HG02884 (cell line): Measurements from ENCODE around the gene CLRN3.

Experiments
- ATAC-seq: cut with Tn5 transposase; IDR thresholded peaks from one replicate; pipeline ENCODE4 v1.9.1; 2021; ENCODE audit warnings: mild to moderate bottlenecking, moderate library complexity; ENCODE audit not compliant: unreplicated experiment

The CLRN3 gene

DNA sequence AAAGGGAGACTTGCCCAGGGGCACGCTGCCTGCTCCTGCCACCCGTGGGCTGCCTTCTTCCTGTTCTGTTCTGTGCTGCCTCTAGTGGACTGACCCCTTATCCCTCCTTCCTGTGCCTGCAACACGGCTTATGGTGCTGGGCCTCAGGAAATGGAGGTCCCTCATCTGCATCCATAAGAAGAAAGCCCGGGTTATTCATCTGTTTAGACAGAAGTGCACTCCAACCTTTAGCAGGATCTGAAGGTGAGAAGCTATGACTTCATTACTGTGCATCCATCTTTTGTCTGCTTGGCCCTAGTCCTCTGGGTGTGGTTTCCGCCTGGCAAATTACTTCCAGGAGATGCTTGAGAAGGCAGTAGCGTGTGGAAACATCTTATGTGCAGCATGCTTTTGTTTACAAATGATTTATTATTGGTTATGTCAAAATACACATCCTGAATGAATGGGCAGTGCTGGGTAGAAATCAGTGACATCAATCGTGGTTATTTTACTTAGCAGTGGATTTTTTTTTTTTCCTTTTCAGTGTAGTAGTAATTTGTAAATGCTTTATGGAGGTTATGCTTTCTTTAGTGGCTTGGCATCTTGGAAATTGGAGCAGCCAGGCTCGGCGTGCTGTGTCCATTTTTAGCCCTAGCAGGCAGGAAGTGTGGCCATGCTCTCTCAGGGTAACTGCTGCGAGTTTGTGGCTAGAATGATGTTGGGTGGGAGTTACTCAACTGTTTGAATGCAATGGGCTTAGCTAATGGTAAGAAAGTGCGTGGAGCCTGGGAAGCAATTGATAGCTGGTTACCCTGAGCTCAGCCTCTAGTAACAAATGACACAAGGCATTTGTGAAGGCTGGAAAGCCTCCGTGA is 26.9 kb upstream of the CLRN3 start:
- ATAC-seq: no peak

DNA sequence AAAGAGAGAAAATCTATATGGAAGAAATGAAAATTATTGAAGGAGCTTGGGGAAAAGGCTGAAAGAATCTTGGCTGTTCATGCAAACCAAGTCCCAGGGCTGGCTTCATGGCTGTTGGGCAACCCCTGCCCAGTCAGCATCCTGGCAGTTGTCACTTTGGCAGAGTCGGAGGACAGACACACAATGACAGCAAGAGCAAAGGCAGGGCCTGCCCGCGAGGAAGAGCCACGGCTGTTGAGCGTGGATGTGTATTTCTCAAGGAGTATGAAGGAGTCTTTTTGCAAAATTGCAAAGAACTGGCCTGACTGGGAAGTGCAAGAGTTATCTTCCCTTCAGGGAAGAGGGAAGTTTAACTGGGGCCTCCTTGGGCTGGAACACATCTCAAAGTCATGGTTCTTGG is 25.8 kb upstream of the CLRN3 start:
- no peak for ATAC-seq

DNA sequence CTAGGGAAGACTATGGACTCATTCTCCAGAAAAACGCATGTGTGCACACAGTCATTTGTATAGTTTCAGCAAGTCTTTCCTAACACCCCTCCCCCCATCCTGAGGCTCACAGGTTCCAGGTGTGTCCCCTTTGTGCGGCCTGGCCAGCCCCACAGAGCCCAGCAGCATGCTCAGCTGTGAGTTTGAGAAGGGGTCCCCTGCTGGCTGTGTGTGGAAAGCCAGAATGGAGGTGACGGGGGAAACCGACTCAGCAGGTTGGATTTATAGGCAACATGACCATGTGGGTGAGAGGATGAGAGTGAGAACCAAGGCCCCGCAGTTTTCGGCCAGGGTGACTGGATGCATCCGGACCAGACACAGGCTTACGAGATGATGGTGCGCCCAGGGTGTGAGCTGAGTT is 24.1 kb upstream of the CLRN3 start:
- no peak for ATAC-seq

DNA sequence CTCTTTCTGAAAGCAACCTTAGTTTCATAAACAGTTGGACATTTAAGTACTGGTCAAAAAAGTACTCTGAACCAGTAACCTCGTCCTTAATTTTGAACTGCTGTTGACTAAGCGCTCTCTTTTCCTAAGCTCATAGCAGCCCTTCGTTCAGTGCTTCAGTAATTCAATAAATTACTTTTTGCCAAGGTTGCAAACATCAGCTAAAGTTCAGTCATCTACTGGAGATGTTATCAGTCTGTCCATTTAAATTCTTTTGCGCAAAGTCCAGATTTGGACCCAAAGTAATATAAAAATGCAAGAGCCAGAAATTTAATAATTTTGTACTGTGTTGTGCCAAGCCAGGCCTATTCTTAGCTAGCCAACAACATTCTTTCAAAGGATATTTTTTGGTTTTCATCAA is 22.6 kb upstream of the CLRN3 start:
- ATAC-seq: no peak

DNA sequence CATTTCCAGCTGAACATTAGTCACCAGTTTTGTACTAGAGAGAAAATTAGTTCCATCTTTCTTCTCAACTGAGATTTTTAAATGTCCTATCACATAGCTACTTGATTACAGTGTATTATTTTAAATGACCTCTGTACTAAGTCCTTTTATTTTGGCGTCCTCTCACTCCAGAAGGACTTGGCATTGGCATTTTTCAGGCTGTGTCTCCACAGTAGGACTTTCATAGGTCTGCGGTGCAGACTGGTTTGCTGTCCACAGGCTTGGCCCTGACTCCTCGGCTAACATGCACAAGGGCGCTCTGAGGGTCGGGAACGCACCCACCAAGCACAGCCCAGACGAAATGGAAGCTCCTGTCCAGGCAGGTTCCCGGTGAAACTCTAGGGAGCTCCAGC is 20.6 kb upstream of the CLRN3 start:
- no peak for ATAC-seq

DNA sequence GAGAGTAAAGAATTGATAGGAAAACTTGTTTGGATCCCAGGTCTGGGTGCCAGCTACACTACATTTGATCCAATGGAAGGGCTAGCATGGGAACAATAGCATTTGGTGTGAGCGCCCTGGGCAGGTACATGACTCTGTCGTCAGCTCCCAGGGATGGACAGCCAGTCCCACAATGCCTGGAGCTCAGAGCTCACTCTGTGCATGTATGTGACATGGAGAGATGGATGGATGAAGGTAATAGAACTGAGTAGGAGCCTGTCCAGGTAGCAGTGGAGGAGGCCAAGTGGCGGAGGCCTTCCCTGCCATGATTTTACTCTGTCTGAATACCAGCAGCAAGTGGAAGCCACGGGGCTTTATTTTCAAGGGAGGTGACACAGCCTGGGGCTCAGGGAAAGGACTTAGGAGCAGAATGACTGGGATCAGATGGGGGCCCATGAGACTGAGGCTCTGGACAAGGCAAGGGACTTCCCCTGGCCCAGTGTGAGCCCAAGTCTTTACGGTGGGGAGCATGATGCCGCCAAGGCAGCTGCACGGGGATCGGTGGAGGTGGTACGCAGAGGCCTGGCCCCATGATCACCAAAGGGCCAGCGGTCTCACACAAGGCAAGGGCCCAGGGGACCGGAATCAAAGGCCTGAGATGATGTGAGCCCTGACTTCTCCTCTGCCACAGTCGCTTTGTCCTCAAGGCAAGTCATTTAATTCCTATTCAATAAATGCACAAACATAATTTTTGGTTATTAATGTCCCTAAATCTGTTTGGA is 20.0 kb upstream of the CLRN3 start:
- ATAC-seq: no peak

DNA sequence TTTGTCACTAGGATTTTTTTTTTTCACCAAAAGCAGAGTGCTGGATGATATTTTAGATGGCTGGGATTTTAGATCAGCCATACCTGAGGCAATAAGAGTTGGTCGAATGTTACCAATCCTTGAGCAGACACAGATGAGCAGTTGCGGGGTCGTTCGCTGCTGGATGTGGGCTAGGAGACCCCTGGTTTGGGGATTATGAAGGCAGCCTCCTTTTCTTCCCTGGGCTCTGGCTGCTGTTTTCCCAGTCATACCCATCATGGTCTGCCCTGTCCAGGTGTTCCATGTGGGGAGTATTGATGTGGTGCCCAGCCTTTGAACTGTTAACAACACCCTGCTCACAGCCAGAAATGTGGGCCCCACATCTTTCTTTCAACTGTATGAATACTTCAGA is 19.1 kb upstream of the CLRN3 start:
- no peak for ATAC-seq

DNA sequence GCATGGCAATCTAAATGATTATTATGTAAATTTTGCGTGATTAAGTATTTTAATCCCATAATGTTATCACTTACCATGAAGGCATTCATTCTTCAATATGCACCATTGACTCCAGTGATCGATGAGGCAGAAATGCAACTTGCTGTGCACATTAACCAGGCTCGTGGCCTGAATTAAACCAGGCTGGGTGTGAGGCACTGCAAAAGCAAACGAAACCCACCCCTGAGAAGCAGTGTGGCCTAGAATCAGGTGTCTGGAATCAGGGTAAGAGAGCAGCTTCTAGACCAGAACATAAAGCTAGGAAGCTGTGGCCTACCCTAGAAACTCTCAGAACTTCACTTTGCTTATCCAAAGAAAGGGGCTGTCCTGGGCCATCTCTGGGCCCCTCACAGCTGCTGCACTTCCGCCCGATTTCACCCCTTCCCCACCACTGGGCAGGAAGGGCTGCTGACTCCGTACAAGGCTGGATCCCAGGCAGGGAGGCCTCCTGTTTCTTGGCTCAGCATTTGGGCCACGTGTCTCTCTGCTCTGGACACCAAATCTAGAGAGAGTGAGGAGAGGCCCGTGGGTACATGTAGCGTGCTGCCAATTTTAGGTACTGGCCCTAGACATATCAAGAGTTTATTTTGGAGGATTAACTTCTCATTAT is 18.6 kb upstream of the CLRN3 start:
- no peak for ATAC-seq

DNA sequence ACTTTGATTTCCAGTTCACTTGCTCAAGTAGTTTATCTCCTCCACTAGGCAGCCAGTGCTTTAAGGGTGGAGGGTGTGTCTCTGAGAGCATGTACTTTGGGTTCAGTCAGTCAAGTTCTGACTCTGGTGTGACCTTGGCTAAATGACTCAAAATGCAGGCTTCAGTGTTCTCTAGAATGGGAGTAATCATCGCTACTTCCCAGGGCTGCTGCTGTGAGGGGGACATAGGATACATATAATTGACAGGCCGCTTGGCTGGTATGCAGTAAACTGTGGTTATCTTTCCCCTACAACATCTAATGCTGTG is 17.7 kb upstream of the CLRN3 start:
- no peak for ATAC-seq

DNA sequence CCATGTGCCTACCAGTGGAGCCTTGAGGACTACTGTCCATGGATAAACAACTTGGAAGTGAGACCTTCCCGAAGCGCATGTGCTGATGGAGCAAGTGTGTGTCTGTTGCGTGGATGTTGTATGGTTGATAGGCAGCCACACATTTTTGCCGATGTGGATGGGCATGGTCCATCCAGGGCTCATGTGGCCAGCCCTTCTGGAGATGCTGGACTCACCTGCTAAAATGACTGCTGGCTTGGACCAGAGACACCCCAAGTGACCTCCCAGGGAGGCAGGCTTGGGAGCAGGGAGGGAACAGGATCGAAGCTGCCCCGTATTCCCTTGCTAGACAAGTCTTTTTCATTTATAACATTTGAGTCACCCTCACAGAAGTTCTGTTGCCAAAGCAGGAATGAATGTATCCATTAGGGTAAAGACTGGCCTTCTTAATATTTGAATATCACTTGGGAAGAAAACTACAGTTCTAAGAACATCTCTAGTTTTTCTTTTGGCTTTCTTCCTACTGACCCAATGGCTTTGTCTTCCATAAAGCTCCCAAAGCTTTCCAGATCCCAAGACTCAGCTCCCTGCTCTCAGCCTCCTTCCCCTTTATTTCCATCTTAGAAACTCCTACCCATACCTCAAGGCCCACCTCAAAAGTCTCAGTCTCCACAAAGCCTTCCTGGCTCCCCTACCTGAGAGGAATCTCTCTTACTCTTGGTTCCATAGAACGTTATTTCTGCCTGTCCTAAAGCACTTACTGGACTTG is 17.1 kb upstream of the CLRN3 start:
- ATAC-seq: no peak

DNA sequence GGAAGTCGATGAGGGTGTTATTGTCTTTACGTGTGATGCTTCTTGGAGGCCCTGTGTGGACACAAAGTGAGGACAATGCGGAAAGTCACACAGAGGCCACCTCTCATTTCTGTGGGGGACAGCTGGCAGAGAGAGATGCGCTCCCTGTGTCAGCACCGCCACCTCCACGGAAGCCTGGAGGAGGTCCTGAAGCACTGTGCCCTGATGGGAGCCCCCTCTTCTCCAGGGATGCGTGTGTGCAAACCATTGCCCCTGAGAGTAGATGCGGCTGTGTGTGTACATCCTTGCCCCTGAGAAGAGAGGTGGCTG is 16.2 kb upstream of the CLRN3 start:
- no peak for ATAC-seq

DNA sequence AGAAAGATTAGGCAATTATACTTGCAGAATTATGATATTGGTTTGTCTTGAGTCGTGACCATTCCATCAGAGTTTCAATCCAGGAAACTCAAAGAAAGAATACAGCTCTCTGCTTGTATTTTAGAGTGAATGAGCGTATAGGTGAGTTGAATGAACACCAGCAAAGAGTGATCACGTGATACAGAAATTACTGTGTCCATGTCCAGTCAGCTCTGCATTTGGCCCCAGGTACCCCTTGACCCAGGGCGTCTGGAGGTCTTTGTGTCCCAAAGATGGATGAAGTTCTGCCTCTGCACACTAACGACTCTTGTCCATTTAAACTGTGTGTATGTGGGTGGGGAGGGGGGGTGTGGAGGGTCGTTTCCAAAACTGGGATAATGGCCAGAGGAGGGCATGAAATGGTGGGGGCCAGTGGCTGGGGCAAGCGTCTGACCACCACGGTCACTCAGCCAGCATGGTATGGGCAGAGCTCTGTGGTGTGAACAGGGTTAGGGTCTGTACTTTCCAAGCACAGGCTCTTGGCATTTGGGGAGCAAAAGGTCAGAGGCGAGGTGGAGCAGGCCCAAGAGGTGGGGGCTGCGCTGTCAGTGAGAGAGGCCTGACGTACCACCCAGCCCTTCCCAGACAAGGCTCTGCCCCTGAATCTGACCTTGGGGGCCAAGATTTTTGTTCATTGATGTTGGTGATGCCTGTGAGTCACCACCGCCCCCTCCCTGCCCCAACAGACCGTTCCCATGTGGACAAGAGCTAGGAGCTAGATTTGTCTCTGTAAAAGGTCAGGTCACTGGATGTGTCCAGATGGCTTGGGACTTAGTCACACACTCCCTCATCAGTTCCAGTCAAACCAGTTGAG is 15.6 kb upstream of the CLRN3 start:
- ATAC-seq: no peak

DNA sequence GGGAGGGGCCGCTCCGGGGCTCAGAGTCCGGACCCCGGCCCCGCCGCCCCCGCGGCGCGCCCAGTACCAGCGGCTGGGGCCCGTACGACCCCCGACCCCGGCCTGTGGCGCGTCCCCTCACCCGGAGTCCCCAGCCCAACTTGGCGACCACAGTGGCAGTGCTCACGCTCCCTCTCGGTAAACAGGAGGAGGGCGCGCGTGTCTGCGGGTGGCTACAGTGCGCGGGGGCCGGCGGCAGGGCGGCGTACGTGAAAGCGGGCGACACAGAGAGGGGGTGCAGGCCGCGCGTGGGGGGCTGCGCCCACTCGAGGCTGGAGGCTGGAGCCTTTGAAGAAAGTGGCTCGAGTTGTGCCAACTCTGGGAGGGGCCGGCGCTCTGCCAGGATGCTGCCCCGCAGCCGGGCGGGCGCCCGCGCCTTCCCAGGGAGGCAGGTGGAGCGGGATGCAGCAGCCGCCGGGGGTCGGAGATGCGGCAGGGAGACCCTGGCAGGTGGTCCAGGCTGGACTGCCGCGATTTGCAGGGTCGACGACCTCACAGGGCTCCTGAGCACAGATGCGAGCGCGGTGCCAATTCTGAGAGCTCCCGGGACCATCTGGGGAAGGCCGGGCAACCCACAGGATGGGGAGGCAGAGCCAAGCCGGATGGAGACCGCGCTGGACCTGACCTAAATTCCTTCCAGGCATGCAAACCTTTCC is 14.8 kb upstream of the CLRN3 start:
- no peak for ATAC-seq

DNA sequence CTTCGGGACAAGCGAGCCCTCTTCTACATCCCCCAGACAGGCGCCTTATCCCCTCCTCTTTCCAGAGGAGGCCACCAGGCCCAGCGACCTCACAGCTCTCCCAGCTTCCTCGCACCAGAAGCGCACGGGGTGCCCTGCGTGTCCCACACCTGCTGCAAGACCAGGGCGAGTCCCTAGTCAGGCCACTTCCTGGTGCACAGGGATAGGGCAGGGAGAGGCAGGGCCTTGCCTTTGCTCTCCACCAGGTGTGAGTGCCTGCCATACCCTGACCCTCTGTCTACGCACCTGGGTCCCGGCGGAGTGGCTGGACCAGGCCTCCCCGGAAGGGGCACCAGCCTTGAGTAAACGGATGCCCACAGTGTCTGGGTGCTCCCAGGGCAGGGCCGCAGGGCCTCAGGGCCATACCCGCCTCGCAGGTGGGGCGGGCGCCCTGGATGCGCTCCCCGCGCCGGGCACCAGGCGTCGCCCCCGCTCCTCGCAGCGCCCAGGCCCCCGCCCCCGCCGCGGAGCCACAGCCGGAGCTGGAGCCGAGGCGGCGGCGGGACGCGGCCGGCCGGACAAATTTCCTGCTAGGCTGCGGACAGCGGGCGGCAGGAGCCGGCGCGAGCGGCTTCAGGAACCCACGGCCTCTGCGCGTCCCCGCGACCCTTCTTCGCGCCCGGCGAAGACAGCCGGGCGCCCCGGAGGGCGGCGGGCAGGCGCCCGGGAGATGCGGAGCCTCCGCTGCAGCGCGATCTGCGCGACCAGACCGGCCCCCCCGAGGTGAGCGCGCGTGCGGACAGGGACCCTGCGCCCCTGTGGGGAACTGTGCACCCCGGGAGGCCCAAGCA is 14.0 kb upstream of the CLRN3 start, which contains the start of gene PTPRE:
Gene PTPRE (plus strand): TSS at position 556 of the 830 bp plus-strand sequence. CDS start 133,779 bp downstream, outside the sequence.
- peak; percentile 86 for ATAC-seq

DNA sequence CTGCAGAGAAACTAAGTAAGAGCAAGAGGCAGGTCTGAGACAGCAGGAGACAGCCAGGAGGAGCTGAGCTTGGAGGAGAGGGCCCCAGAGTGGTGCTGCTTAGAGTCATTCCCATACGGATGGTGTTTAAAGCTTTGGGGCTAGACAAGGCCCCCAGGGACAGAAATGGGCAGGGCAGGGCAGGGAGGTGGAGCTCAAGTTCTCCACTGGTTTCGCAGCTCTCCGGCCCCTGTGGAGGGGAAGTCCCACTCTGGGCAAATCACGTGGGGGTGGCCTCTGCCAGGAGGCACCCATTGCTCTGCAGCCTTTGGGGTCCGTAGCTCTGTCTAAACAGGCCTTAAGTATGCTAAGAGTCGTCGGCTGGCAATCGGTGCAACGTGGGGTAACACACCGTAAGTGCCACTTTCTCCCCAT is 13.1 kb upstream of the CLRN3 start:
- ATAC-seq: no peak

DNA sequence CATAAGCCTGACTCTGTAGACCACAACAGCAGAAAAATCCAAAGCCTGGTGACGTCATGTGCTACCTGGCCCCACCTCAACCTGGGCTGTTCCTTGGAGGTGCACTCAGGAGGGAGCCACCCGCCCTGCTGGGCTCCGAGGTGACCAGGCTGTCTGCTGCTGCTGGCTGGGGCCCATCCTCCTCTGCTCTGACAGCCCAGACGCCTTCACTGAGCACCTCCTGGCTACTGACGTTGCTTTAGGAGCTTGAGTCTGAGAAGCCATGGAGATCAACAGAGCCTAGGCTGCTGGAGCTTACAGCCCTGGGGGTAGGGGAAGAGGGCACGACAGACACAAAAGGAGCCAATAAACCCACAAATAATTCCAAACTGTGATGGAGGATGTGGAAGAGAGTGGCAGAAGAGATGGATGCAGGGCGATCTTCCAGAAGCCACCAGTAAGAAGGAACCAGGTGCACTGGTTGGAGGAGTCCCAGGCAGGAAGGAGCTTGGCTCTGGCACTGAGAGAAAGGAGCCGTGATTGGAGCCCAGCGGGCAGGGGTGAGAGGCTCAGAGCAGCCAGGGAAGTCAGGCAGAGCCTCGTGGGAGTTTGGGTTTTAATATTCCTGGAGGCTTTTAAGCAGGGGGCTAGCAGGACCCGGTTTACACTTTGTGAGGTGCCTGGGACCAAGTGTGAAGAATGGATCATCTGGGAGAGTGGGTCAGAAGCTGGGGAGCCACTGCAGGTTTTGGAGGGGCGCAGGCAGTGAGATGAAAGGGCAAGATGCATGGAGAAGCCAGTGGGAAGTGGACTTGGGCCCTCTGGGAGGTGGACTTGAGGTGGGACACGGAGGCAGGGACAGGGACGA is 12.5 kb upstream of the CLRN3 start:
- ATAC-seq: no peak

DNA sequence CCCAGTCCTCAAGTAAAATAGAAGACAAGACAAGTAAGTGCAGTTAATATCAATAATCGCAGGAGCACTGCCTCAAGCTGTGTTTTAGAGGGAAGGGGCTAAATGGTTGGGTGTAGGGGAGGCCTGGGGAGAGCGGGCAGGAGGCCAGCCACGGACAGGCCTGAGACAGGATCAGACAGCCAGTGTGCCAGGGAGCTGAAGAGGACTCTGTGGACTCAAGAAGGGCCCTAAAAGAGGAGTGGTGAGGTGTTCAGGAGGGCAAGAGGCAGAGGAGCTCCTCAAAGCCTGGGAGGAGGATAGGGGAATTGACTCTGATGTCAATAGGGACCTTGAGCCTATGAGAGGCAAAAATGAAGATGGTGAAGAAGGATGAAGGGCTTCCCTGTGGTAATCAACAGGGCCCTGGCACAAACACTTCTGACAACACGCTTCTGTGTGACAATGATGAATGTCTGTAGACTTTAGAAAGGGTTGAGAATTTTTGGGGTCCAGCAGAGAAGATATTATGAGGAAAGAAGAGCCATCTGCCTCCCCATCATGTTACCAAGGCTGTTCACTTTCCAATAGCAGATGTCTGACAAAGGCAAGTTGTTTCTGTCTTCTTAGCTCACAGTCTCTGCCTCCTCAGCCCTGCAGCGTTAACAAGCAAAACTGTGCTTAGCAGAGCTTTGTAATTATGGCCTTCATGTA is 11.7 kb upstream of the CLRN3 start:
- no peak for ATAC-seq

DNA sequence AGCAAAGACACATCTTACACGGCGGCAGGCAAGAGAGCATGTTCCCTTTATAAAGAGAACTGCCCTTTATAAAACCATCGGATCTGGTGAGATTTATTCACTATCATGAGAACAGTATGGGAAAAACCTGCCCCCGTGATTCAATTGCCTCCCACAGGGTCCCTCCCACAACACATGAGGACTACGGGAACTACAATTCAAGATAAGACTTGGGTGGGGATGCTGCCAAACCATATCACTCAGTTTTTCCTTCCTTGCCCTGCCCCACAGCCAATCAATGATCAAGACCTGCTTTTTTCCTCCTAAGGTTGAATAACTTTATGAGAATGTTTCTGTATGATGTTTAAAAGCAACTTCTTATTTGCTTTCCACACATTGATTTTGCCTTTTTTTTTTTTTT is 11.0 kb upstream of the CLRN3 start:
- no peak for ATAC-seq
